HG02840 (cell line): ENCODE measurements around the gene VEGFB.
A peak's percentile ranks its signal among the peaks of the same experiment; 100 is the strongest.

ENCODE experiments used
- ATAC-seq: cut with Tn5 transposase; IDR thresholded peaks from one replicate; pipeline ENCODE4 v1.9.1; 2021; ENCODE audit warnings: mild to moderate bottlenecking, moderate library complexity, moderate number of reproducible peaks; ENCODE audit not compliant: unreplicated experiment, low FRiP score

The VEGFB gene, protein sequence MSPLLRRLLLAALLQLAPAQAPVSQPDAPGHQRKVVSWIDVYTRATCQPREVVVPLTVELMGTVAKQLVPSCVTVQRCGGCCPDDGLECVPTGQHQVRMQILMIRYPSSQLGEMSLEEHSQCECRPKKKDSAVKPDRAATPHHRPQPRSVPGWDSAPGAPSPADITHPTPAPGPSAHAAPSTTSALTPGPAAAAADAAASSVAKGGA

DNA sequence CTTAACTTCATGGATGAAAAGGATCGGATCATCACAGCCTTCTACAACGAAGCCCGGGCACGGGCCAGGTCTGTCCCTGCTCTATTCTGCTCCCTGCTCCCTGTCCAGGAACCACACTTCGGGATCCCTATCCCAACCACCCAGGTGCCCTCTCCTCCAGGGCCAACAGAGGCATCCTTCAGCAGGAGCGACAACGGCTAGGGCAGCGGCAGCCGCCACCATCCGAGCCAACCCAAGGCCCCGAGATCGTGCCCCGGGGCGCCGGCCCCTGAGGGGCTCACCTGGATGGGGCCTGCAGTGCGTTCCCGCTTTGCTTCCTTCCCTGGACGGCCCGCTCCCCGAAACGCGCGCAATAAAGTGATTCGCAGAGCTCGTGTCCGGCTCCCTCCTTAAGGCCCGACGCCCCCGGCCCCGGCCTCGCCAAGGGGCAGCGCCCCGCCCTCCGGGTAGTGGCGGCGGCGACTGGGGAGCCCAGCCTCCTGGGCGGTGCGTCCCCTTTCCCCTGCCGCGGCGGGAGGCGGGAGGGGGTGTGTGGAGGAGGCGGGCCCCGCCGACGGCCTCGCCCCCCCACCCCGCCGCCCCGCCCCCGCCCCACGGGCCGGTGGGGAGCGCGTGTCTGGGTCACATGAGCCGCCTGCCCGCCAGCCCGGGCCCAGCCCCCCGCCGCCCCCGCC is at the start of gene VEGFB:
VEGFB (plus strand) TSS at position 672 of the 674 bp plus-strand sequence. CDS start 250 bp downstream, outside the sequence.
- no peak for ATAC-seq

DNA sequence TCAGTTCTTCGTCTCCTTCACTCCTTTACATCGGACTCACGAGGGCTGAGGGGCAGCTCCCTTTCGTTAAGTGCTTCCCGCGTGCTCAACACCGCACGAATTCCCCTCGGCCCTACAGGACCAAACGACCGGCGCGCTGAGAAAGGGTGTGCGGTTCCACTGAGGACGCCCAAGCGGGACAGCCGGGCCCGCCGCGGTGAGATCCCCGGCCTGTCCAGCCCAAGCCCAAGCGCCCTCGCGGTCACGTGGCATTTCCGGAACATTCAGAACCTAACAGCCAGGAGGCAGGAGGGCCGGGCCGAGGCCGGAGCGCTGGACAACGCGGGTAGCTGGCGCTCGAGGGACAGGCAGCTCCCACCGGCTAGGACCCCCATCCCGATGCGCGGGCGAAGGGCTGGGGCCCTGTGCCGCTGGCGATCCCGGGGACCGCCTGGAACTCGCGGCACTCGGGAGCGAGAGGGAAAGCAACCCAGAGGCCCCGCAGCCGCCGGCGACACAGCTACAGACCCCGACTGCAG is 49.1 kb upstream of the VEGFB start:
- peak; percentile 17 for ATAC-seq

DNA sequence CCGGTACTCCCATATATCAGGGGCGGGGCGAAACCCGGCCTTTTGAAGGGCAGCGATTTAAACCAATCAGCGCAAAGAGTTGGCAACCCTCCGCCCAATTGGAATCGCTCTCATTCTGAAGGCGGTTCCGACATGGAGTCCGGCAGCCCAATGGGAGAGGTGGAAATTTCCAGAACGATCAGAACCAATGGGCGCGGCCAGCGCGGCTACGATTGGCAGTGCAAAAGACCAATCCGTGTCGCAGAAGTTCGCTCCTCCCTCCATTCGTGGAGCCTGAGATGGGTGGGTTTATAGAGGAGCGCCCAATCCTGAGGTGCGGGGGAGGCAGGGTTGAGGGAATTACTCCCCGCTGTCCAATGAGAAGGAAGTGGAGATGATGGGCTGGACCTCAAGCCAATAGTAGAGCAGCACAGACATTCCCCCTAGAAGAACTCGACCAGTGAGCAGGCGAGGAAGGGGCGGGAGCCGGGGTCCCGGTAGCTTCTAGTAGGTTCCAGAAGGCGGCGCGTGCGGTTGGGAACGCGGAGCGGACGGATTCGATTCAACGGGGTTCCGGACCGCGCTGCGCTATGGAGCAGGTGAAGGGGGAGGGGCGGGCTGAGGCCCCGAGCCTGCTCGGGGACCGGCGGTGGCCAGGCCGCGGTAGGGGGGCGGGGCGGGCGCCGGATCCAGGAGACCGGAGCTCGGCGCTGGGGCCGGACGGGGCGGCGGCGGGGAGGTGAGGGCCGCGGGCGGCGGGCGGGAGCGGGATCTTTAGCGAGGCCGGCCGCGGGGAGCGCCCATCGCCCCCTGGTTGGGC is 48.5 kb upstream of the VEGFB start, which contains the start of gene STIP1:
STIP1 (plus strand) TSS at position 479 of the 799 bp plus-strand sequence; CDS start at position 570, 91 bp downstream.
- ATAC-seq: peak; percentile 84

DNA sequence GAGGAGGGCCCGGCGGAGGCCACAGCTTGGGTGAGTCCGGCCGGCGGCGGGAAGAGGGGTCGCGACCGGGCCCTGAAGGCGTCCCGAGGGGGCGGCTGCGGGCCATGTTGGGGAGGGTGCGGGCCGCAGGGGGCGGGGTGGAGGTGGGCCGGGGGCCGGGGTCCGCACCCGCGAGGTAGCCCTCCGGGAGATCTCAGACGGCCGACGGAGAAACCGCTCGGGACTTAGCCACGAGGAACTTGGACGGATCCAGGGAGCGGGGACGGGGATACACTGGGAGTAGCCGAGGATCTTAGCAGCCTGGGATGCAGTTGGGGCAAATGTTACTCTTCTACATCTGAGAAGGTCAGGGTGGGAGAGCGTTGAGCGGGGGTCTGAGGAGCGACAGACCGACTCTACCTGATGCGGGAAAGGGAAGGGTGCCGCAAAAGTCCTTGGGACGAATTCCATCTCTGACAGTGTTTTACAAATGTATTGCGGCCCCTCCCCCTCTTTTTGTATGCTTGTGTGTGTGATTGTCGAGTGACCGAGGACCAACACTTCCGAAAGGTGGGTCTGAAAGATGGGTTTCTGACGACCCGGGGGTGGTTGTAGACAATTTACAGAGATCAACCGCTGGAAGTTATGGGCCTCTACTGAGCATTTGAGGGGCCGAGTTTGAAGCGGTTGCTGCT is 47.8 kb upstream of the VEGFB start:
- ATAC-seq: peak; percentile 6

DNA sequence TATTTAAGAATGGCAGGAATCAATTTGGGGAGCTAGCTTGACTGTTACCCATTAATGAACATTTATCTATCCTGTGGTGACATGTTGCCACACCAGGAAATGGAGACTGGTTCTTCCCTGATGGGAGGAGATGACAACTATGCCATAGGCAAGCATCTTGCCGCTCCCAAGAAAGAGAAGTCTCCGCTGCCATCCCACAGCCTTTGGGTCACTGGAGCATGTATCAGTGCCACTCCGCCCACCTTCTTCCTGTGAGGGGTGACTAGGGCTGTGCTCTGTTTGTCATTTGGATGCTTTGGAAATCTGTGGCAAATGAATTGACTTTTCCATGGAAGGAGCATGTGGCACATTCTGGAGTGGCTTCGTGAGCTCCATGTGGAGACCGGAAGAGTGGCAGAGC is 42.0 kb upstream of the VEGFB start:
- no peak for ATAC-seq

DNA sequence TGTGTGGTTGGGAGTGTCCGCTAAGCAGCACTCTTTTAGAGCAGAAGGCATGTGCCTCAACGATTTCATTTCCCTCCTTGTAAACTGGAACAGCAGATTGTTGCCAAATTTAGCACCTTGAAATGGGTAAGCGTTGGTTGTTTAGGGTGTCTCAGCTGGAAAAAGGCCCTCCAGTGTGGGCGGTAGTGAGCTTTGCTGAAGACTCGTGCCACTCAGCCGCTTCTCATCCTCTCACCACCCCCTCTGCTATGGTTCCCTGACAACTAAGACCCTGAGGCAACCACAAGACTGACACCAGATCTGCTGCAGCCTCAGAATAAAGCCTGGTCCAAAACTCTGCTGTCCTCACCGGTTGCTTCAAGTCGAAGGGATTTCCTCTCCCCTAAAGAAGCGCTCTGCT is 37.8 kb upstream of the VEGFB start:
- ATAC-seq: no peak

DNA sequence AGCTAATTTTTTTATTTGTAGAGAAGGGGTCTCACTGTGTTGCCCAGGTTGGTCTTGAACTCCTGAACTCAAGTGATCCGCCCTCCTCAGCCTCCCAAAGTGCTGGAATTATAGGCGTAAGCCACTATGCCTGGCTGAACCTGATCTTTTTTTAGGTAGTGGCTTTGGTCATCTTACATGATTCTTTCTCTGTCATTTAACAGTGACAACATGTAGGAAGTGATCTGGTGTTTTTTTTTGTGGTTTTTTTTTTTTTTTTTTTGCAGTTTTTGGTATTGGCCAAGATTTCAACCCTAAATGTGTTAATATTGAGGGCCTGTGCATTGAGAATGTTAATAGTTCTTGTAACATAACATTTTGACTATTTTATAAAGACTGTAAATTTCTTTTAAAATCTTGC is 35.9 kb upstream of the VEGFB start:
- ATAC-seq: no peak

DNA sequence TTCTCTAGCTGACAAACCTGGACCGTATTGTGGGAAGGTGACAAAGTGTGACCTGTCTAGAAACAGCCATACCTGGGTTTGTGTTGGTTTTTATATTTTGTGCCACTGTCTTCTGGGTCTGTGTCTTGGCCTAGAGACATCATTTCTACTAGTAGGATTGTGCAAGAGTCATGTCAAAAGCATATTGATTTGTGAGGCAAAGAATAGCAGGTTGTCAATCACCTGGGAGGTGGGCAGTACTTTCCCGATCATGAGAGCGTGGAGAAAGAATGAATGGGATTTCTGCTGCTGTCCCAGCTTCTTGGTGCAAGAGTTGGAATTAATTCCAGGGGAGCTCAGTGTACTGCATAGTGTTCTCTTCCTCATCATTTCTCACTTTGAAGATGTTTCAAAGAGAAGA is 32.8 kb upstream of the VEGFB start:
- no peak for ATAC-seq

DNA sequence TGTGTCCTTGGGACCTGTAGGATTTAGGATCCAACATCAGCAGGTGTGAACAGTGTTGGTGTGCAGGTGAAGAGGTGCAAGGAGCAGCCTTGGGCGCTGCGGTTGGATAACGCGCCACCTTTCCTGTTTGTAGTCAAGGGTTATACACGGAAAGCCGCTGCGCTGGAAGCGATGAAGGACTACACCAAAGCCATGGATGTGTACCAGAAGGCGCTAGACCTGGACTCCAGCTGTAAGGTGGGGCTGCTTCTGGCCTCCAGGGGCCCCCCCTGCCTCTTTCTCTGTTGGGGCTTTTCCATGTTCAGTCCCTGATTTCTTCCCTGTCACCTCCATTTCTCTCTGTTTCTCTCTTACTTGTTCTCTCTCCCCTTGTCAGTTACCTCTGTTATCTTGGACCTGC is 31.4 kb upstream of the VEGFB start:
- no peak for ATAC-seq

DNA sequence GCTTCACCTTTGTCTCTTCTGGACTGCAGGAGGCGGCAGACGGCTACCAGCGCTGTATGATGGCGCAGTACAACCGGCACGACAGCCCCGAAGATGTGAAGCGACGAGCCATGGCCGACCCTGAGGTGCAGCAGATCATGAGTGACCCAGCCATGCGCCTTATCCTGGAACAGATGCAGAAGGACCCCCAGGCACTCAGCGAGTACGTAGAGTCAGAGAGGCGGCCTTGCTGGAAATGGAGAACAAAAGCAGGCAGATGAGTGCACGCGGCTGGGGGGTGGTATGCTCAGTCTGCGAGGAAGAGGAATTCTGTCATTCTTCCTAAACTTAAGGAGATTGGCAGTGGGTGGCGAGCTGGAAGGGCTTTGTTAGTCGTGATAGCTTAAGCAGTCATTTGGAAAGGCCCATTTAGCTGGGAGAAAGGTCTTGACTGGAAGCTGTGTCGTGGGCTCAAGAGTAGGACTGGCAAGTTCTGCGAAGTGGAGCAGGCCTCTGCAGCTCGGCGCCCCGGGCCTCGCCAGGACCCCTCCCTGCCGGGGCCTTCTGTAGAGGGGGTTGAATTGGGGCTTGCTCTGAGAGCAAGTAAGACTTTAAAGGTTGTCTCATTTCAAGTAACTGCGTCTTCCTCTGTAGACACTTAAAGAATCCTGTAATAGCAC is 30.8 kb upstream of the VEGFB start:
- no peak for ATAC-seq

DNA sequence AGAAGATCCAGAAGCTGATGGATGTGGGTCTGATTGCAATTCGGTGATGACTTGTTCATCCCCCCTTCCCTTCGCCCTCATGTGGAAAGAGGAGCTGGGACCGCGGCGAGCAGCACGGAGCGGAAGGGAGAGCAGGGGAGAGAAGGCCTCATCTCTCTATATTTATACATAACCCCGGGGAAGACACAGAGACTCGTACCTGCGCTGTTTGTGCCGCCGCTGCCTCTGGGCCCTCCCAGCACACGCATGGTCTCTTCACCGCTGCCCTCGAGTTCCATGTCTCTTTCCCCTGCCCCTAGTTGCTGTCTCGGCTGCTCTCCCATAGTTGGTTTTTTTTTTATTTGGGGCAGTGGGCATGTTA is 30.3 kb upstream of the VEGFB start:
- no peak for ATAC-seq

DNA sequence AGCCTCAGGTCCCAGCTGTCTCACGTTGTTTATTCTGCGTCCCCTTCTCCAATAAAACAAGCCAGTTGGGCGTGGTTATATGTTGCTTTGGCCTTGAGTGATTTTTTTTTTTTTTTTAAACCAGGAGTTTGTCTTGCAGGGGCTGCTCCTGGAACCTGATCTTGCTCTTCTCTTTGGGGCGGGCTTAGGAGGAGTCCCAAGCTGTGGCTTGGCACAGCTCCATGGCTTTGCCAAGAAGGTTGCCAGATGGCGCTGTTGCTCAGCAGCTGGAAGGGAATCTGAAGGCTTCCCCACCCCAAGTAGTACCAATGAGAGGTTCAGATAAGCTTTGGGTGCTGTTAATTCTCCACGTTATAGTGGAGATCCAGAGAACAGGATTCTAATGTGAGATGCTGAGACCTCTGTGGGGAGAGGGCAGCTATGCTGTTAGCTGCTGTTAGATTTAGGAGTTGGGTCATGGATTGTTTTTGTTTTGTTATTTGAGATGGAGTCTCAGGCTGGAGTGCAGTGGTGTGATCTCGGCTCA is 29.9 kb upstream of the VEGFB start:
- no peak for ATAC-seq

DNA sequence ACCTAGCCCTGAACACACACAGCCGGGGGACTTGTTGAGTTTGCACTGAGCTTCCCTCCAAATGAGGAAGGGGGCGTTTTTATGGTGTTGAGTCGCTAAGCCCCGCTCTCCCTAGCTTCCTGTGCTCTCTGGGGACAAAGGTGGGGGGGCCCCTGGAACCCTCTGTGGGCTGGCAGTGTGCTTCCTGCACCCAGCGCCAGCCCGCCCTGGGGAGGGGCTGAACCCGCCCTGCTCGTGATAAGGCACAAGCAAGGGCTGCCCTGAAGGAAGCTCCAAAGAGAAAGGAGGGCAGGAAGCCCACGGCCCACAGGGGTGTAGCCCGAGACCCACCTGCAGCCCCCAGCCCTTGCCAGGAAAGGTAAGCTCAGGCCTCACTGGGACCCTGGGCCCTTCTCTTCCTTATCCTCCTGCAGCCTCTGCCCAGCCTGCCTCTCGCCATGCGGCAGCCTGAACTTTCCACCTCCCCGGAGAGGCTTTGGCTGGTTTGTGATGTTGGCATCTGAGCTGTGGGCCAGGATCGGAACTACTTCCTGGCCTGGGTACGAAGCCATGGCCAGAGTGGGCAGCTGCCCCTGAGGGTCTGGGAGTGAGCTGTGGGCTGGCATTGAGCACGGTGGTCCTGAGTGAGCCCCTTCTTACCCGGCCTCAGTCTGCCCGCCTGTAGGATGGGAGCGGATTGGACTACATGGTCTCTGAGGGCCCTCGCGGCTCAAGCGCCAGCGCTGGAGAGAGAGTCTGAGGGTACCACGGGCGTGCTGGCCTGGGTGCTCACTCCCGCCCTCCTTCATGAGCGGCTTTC is 27.7 kb upstream of the VEGFB start, which contains the start of gene FERMT3:
FERMT3 (plus strand) TSS at position 265 of the 799 bp plus-strand sequence. CDS start 644 bp downstream, outside the sequence.
- no peak for ATAC-seq

DNA sequence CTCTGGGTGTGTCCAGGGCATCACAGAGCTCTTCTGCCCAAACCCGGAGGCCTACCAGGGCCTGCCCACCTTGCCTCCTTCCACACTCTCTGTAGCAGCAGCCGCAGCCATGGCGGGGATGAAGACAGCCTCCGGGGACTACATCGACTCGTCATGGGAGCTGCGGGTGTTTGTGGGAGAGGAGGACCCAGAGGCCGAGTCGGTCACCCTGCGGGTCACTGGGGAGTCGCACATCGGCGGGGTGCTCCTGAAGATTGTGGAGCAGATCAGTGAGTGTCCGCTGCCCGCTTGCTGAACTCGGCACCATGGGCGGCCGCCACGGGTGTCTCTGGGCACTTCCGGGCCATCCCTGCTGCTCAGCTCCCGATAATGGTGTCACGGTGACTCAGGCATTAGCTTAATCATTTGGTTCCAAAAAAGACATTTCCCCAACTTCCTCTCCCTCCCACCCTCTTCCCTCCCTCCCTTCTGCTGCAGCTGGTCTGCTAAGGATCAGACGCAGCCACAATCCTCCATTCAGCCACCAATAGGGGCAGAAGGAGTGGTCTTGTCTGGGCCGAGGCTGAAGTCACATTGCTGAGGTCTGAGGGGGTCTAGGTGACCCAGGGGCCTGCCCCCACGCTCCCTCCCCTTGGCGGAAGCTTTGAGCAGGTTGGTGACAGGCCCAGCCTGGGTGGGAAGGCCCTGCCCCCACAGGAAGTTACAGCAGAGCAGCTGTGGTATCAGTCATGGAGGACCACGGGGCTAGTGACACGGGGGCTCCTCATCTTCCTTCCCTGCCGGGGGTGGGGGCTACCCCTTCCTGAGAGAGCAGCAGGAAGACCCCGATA is 26.9 kb upstream of the VEGFB start:
- ATAC-seq: peak; percentile 49

DNA sequence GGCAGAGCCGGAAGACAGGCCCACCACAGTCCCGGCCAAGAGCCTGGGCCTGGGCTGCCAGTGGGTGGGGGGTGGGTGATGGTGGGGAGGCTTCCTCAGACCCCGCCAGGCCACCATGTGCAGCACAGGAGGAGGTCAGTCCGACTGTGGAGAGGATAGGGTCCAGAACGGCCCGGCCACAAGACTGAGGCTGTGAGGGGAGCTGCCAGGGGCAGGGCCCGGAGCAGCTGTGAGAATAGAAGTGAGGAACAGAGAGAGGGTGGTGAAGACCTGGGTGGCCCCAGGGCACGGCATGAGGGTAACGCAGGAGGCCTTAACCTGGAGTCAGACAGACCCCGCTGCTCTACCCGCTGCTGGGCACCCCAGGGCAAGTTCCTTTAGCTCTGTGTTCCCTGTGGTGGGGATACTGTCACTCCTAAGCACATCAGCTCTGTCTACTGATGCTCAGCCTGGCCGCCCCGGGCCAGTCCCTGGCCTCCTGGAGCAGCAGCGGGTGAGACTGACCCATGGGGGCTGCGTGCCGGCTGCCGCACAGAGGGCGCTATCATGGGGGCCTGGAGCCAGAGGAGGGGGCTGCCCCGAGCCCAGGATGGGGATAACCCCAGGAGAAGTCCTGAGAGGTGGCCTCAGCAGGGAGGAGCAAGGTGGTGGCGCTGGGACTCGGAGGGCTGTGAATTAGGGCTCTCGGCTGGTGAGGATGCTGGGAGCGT is 26.1 kb upstream of the VEGFB start:
- ATAC-seq: no peak

DNA sequence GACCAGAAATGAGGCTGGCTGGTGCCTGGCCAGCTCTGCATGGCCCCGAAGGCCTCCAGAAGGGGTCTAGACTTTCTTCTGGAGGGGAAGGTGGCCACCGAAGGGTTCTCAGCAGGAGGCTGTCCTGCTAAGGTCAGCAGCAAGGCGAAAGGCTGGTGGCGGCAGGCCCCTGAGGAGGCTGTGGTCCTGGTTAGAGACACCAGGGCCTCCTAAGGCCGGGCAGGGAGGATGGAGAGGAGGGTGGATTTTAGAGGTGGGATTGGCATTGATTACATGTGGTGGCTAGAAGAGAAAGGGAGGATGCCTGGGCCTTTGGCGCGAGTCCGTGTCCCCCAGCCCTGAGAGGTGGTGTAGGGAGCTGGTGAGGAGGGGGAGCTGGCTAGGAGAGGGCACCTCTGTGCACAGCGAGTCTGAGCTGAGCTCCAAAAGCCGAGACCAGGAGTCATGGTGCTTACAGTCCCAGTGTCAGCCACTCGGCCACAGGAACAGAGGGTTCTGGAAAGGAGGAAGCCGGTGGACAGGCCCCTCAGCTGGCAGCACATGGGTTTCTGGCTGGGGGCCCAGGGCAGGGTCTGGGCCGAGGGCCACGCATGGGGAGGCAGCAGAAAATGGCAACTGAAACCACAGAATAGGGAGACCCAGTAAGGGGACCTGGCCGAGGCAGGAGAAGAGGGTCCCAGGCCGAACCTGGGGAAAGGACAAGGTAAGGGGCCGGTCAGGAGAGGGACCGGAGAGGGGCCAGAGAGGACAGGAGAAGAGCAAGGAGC is 25.4 kb upstream of the VEGFB start:
- ATAC-seq: no peak

DNA sequence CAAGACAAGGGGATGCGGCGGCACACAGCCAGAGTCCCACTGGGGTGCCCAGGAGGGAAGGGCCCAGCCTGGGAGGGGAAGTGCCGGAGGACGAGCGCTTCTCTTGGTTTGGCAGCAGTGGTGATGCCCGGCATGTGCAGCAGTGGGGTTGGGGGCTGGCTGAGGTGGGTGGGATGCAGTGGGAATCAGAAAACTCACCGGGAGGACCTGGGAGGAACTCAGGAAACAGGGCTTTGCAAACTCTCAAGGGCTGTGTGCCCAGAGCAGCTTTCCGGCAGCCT is 24.9 kb upstream of the VEGFB start:
- no peak for ATAC-seq
